WTC11 (cell line): ENCODE data around the gene COQ9. TPM values are rescaled to one million over a fixed set of nuclear protein-coding genes. Genes with fewer than 3 reads are reported as not detected.

Source experiments
- ATAC-seq: fragments of 200-7000 bp; cut with Tn5 transposase; 2 replicates; pipeline ENCODE4 v1.10.0; 2021; ENCODE audit warnings: mild to moderate bottlenecking, moderate library complexity
- CTCF ChIA-PET: fragments of 300-600 bp; sonication (Branson Sonifier 250); formaldehyde crosslinking; loops from one replicate; lab custom pipeline; 2021; ENCODE audit warnings: antibody characterized with exemption; lab: Charles Lee
- POLR2A ChIA-PET: fragments of 350-600 bp; sonication (Branson Sonifier 250); formaldehyde crosslinking; loops from one replicate; lab custom pipeline; 2021; ENCODE audit warnings: antibody characterized with exemption; lab: Charles Lee
- DNase-seq: peaks from one replicate; pipeline ENCODE4 v3.0.0; 2021; ENCODE audit warnings: low spot score
- H3K27ac Mint-ChIP-seq: 2 replicates; pipeline ENCODE4 v1.8.0; 2021; ENCODE audit warnings: mixed read lengths
- H3K27me3 Mint-ChIP-seq: 2 replicates; pipeline ENCODE4 v1.8.0; 2021; ENCODE audit warnings: low read depth, mild to moderate bottlenecking, moderate library complexity, mixed read lengths
- H3K36me3 Mint-ChIP-seq: 2 replicates; pipeline ENCODE4 v1.8.0; 2021; ENCODE audit warnings: mixed read lengths
- H3K4me1 Mint-ChIP-seq: 2 replicates; pipeline ENCODE4 v1.8.0; 2022; ENCODE audit warnings: mixed read lengths
- H3K4me3 Mint-ChIP-seq: 2 replicates; pipeline ENCODE4 v1.8.0; 2021; ENCODE audit warnings: mild to moderate bottlenecking, moderate library complexity, mixed read lengths
- H3K9me3 Mint-ChIP-seq: 2 replicates; pipeline ENCODE4 v1.8.0; 2021; ENCODE audit warnings: mixed read lengths
- CREM ChIP-seq: sonication (generic); formaldehyde crosslinking; IDR thresholded peaks from 2 replicates; pipeline ENCODE4 v1.8.1; 2022; ENCODE audit warnings: mild to moderate bottlenecking, missing genetic modification reagents, moderate library complexity
- EMX1 ChIP-seq: fragments of 250-450 bp; sonication (Bioruptor Pico); IDR thresholded peaks from 2 replicates; pipeline ENCODE4 v1.8.0; 2021; ENCODE audit warnings: mild to moderate bottlenecking
- MXD4 ChIP-seq: fragments of 250-450 bp; sonication (Bioruptor Pico); IDR thresholded peaks from 2 replicates; pipeline ENCODE4 v1.8.0; 2021; ENCODE audit warnings: mild to moderate bottlenecking, moderate library complexity, borderline replicate concordance
- NR1H2 ChIP-seq: sonication (generic); formaldehyde crosslinking; IDR thresholded peaks from 2 replicates; pipeline ENCODE4 v1.9.0; 2021; ENCODE audit warnings: mild to moderate bottlenecking, moderate library complexity, missing genetic modification reagents
- PRRX2 ChIP-seq: fragments of 250-450 bp; sonication (Bioruptor Pico); IDR thresholded peaks from 2 replicates; pipeline ENCODE4 v1.8.0; 2021; ENCODE audit warnings: mild to moderate bottlenecking
- SOX15 ChIP-seq: fragments of 250-450 bp; sonication (Bioruptor Pico); IDR thresholded peaks from 2 replicates; pipeline ENCODE4 v1.9.0; 2021; ENCODE audit warnings: mild to moderate bottlenecking
- ZNF317 ChIP-seq: sonication (generic); formaldehyde crosslinking; IDR thresholded peaks from 2 replicates; pipeline ENCODE4 v1.8.1; 2023; ENCODE audit warnings: low read depth, mild to moderate bottlenecking, moderate library complexity, missing genetic modification reagents, borderline replicate concordance
- ZNF671 ChIP-seq: fragments of 250-450 bp; sonication (Bioruptor Pico); IDR thresholded peaks from 2 replicates; pipeline ENCODE4 v1.8.0; 2021; ENCODE audit warnings: mild to moderate bottlenecking
- total RNA-seq: library from RNA; stranded (reverse); gene quantifications from 3 replicates; pipeline ENCODE4 v1.2.3, GENCODE V29; 2021
- TF ChIP-seq, protein P1 (sequence below): sonication (generic); formaldehyde crosslinking; IDR thresholded peaks from 2 replicates; pipeline ENCODE4 v1.8.1; 2023; ENCODE audit warnings: mild to moderate bottlenecking, missing genetic modification reagents
- TF ChIP-seq, protein P2 (sequence below): fragments of 250-450 bp; sonication (Bioruptor Pico); IDR thresholded peaks from 2 replicates; pipeline ENCODE4 v1.9.0; 2021; ENCODE audit warnings: mild to moderate bottlenecking
- TF ChIP-seq, protein P3 (sequence below): sonication (generic); formaldehyde crosslinking; IDR thresholded peaks from 2 replicates; pipeline ENCODE4 v1.8.0; 2023; ENCODE audit warnings: missing genetic modification reagents, mild to moderate bottlenecking, borderline replicate concordance
- TF ChIP-seq, protein P4 (sequence below): fragments of 250-450 bp; sonication (Bioruptor Pico); IDR thresholded peaks from 2 replicates; pipeline ENCODE4 v1.9.0; 2021; ENCODE audit warnings: mild to moderate bottlenecking
- TF ChIP-seq, protein P5 (sequence below): fragments of 250-450 bp; sonication (Bioruptor Pico); IDR thresholded peaks from 2 replicates; pipeline ENCODE4 v1.9.0; 2021; ENCODE audit warnings: moderate library complexity, mild to moderate bottlenecking, inconsistent platforms, borderline replicate concordance
- TF ChIP-seq, protein P6 (sequence below): fragments of 250-450 bp; sonication (Bioruptor Pico); conservative IDR thresholded peaks from 2 replicates; pipeline ENCODE4 v1.9.0; 2021; ENCODE audit warnings: mild to moderate bottlenecking
- TF ChIP-seq, protein P7 (sequence below): sonication (generic); formaldehyde crosslinking; IDR thresholded peaks from 2 replicates; pipeline ENCODE4 v1.8.1; 2022; ENCODE audit warnings: mild to moderate bottlenecking, missing genetic modification reagents, moderate library complexity, borderline replicate concordance

COQ9 gene
- total RNA-seq, 1 experiment from 2014 or later, result 39.2 TPM

DNA sequence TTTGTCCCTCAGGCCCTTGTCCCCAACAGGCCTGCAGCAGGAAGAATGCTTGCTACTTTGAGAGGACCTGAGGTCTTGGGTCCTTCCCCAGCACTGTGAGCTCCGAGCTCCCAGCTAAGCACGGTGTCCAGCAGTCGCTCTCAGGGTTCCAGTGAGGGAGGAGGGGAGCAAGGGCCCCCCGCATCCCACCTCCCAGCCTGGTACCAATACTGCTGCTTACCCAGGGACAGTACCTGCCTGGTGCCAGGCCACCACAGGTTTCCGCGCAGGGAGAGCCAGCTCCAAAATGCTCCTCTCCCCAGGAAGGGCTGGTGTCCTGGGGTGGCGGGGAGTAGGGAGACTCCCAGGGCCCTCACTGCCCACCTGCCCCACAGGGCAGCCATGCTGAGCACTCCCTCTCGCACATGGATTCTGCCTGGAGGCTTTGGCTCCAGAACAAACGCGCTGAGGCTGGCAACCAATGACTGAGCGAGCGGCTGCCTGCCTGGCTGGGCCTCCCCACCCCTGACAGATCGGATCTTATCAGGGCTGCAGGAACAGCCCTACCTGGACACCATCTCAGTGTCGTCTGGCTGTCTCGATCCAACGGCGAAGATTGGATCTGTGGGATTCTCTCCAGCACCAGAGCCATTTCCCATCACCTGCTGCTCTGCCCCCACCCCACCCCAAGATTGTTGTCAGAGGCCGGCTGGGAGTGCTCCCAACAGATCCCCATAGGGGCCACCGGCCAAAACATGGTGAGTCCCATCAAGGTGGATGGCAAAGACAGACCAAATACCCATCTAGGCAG, 36.6 kb downstream of the COQ9 start:
- POLR2A ChIA-PET, result no interaction called here
- H3K4me1 Mint-ChIP-seq, result peaks cover 30% of the 10 kb centered on the region
- H3K27ac Mint-ChIP-seq, result no peak overlapping the region
- ATAC-seq (no peak), DNase-seq (no peak)
- peaks cover 23% of the 10 kb centered on the region for H3K27me3 Mint-ChIP-seq
- TF ChIP-seq, protein P1, sequence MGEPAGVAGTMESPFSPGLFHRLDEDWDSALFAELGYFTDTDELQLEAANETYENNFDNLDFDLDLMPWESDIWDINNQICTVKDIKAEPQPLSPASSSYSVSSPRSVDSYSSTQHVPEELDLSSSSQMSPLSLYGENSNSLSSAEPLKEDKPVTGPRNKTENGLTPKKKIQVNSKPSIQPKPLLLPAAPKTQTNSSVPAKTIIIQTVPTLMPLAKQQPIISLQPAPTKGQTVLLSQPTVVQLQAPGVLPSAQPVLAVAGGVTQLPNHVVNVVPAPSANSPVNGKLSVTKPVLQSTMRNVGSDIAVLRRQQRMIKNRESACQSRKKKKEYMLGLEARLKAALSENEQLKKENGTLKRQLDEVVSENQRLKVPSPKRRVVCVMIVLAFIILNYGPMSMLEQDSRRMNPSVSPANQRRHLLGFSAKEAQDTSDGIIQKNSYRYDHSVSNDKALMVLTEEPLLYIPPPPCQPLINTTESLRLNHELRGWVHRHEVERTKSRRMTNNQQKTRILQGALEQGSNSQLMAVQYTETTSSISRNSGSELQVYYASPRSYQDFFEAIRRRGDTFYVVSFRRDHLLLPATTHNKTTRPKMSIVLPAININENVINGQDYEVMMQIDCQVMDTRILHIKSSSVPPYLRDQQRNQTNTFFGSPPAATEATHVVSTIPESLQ (CRISPR knock-in tag), result no peak
- TF ChIP-seq, protein P2, sequence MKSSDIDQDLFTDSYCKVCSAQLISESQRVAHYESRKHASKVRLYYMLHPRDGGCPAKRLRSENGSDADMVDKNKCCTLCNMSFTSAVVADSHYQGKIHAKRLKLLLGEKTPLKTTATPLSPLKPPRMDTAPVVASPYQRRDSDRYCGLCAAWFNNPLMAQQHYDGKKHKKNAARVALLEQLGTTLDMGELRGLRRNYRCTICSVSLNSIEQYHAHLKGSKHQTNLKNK (CRISPR knock-in tag), result no peak
- TF ChIP-seq SOX15 (CRISPR knock-in tag) (no peak), ZNF317 (CRISPR knock-in tag) (no peak), EMX1 (CRISPR knock-in tag) (no peak), CREM (CRISPR knock-in tag) (no peak), NR1H2 (CRISPR knock-in tag) (no peak), MXD4 (CRISPR knock-in tag) (no peak), PRRX2 (CRISPR knock-in tag) (no peak), ZNF671 (no peak)
- TF ChIP-seq, protein P3, sequence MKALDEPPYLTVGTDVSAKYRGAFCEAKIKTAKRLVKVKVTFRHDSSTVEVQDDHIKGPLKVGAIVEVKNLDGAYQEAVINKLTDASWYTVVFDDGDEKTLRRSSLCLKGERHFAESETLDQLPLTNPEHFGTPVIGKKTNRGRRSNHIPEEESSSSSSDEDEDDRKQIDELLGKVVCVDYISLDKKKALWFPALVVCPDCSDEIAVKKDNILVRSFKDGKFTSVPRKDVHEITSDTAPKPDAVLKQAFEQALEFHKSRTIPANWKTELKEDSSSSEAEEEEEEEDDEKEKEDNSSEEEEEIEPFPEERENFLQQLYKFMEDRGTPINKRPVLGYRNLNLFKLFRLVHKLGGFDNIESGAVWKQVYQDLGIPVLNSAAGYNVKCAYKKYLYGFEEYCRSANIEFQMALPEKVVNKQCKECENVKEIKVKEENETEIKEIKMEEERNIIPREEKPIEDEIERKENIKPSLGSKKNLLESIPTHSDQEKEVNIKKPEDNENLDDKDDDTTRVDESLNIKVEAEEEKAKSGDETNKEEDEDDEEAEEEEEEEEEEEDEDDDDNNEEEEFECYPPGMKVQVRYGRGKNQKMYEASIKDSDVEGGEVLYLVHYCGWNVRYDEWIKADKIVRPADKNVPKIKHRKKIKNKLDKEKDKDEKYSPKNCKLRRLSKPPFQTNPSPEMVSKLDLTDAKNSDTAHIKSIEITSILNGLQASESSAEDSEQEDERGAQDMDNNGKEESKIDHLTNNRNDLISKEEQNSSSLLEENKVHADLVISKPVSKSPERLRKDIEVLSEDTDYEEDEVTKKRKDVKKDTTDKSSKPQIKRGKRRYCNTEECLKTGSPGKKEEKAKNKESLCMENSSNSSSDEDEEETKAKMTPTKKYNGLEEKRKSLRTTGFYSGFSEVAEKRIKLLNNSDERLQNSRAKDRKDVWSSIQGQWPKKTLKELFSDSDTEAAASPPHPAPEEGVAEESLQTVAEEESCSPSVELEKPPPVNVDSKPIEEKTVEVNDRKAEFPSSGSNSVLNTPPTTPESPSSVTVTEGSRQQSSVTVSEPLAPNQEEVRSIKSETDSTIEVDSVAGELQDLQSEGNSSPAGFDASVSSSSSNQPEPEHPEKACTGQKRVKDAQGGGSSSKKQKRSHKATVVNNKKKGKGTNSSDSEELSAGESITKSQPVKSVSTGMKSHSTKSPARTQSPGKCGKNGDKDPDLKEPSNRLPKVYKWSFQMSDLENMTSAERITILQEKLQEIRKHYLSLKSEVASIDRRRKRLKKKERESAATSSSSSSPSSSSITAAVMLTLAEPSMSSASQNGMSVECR, result no peak
- TF ChIP-seq, protein P4, sequence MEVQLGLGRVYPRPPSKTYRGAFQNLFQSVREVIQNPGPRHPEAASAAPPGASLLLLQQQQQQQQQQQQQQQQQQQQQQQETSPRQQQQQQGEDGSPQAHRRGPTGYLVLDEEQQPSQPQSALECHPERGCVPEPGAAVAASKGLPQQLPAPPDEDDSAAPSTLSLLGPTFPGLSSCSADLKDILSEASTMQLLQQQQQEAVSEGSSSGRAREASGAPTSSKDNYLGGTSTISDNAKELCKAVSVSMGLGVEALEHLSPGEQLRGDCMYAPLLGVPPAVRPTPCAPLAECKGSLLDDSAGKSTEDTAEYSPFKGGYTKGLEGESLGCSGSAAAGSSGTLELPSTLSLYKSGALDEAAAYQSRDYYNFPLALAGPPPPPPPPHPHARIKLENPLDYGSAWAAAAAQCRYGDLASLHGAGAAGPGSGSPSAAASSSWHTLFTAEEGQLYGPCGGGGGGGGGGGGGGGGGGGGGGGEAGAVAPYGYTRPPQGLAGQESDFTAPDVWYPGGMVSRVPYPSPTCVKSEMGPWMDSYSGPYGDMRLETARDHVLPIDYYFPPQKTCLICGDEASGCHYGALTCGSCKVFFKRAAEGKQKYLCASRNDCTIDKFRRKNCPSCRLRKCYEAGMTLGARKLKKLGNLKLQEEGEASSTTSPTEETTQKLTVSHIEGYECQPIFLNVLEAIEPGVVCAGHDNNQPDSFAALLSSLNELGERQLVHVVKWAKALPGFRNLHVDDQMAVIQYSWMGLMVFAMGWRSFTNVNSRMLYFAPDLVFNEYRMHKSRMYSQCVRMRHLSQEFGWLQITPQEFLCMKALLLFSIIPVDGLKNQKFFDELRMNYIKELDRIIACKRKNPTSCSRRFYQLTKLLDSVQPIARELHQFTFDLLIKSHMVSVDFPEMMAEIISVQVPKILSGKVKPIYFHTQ (CRISPR knock-in tag), result no peak
- TF ChIP-seq, protein P5, sequence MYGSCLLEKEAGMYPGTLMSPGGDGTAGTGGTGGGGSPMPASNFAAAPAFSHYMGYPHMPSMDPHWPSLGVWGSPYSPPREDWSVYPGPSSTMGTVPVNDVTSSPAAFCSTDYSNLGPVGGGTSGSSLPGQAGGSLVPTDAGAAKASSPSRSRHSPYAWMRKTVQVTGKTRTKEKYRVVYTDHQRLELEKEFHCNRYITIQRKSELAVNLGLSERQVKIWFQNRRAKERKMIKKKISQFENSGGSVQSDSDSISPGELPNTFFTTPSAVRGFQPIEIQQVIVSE (CRISPR knock-in tag), result no peak
- TF ChIP-seq, protein P6, sequence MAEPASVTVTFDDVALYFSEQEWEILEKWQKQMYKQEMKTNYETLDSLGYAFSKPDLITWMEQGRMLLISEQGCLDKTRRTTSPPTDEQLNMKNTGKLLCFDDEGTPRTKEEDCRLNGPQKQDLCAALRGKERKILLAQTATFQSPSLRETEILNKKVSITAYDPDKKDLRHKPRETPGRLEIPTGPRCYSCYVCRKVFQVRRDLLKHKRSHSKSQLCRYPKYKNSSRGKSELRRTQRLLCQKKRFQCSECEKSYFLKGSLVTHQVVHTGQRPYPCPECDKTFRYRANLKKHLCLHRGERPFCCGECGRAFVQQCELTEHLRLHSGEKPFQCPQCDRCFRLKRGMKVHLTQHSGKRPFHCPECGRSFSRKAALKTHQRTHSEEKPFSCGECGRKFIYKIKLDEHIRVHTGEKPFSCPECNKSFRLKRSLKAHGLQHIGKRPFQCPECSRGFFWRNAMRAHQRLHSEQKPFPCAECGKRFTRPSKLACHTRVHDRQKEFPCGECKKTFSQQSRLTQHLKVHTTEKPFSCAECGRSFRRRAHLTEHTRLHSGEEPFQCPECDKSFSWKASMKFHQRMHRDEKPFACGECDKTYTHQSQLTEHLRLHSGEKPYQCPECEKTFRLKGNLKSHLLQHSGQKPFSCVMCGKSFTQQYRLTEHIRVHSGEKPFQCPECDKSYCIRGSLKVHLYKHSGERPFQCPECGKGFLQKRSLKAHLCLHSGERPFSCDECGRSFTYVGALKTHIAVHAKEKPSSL (CRISPR knock-in tag), result no peak
- TF ChIP-seq, protein P7, sequence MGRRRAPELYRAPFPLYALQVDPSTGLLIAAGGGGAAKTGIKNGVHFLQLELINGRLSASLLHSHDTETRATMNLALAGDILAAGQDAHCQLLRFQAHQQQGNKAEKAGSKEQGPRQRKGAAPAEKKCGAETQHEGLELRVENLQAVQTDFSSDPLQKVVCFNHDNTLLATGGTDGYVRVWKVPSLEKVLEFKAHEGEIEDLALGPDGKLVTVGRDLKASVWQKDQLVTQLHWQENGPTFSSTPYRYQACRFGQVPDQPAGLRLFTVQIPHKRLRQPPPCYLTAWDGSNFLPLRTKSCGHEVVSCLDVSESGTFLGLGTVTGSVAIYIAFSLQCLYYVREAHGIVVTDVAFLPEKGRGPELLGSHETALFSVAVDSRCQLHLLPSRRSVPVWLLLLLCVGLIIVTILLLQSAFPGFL (CRISPR knock-in tag), result no peak
- peak overlapping the region; percentile 16; the same call in 1 of the 2 replicates for H3K4me3 Mint-ChIP-seq
- CTCF ChIA-PET, result interaction anchor here (1.5 kb wide), 1 partner anchor 21 kb away, joined by 5 read pairs; the partner anchor contains the start of gene POLR2C
- H3K9me3 Mint-ChIP-seq, result peaks cover 7% of the 10 kb centered on the region; the same call in 1 of the 2 replicates
- H3K36me3 Mint-ChIP-seq, result no peaks in the 10 kb centered on the region
